GM12874 (cell line): Measurements from ENCODE around the gene KCNK16.

ENCODE experiments used
- CTCF ChIP-seq: IDR thresholded peaks from 2 replicates; pipeline ENCODE4 v1.5.1; 2011; ENCODE audit warnings: low read depth, mild to moderate bottlenecking, control low read depth, low read length, moderate library complexity; ENCODE audit not compliant: insufficient read depth

Gene KCNK16

GRCh38 chr6:39314273-39314795 is 8.2 kb downstream of the KCNK16 start, which contains the start of gene KCNK17:
TSS of gene KCNK17 (minus strand) at chr6:39314419. CDS start at chr6:39314320, 99 bp downstream.
- TF ChIP-seq CTCF: no peak

DNA sequence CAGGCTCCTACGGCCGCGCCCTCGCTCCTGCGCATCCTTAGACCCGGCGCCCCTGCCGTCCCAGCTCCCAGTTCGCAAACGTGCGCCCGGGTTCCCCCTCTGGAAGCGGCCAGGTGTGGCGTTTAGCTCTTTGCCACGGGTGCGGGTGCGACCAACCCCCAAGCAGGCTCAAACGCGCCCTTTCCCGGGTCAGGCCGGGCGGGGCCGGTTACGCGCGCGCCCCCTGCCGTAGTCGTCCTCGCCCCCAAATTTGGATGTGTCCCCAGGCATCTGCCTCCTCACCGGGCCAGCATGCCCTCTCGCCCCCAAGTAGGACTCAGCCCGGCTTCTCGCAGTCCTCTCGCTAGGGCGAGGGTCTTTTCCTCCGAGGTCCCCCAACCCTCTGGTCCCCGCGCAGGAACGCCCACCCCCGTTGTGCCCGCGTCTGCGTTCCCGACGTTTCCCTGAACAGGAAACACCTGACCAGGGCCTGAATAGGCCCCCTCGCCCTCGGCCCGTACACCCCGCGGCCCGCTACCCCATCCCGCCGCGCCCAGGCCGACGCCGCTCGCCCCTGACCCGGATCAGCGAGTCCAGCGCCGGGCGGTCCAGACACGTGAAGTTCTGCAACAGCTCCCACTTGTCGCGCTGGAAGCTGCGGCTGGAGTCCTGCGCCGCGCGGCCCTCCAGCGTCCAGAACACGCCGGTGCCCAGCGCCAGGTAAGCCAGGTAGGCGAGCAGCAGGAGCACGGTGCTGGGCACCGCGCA is 8.8 kb downstream of the KCNK16 start:
- no peak for TF ChIP-seq CTCF

DNA sequence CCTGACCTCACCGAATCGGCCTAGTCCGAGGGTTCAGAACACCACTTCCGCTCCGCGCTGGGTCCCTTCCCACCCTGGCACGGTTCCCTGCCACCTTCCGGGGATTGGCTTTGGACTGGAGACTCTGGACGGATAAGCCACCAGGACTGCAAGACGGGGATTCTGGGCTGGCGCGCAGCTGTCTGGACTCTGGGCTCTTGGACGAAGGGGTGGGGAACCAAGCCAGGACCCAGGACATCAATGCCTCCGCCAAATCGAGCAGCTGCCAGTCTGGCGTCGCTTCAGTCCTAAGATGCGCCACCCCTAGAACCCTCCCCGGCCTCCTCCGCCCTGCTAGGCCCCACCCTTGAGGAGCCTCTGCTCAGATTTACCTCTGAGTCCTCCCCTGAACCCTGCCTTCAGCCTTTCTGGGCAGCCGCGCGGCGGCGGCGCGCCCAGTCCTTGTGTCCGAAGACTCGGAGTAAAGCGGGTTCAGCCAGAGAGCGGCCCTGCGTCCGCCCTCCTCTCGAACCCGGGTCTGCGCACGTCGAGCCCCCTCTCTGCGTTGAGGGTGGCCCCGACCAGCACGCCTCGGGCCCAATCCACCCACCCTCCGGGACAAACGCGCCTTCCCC is 9.5 kb downstream of the KCNK16 start:
- TF ChIP-seq CTCF: no peak

DNA sequence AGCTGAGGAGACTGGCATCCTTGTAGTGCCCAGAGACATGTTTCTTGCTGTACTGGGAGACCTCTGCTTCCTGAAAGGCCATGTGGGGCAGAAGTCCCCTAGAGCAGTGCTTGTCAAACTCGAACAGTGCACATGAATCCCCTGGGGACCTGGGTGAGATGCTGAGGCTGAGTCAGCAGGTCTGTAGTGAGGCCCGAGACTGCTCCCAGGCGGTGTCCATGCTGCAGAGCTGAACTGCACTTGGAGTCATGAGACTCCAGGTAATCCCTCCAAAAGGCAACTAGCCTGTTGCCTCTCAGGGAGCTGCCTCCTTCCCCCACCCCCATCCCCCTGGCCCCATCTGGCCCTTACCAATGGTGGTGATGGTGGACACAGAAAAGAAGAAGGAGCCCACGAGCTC is 12.0 kb downstream of the KCNK16 start:
- TF ChIP-seq CTCF: no peak

DNA sequence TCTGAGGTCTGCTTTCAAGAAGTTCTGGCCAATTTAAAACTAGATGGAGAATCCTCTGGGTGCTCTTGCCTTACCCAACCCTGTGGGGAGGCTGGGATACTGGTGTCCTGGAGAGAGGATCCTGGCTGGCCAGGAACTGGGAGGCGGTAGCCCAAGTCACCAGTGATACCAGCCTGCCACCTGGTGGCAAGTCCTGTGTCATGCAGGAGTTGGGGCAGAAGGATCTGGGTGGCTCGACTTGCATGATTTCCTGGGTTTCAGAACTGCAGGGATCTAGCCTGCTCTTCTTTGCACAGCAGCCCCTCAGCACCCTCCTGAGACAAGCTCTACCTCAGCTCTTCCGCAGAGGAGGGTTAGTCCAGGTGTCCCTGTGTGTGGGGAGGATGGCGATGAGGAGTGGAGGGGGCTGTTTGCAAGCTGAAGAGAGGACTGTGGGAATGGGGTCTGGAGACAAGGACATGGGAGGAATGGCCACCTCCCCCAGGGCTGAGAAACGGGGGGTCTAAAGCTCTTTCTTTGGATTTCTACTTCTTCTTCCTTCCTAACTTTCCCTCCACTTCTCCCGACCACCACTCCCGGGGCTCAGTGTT is 12.5 kb downstream of the KCNK16 start:
- TF ChIP-seq CTCF: peak; percentile 88

GRCh38 chr6:39307462-39307861 is 15.0 kb downstream of the KCNK16 start:
- no peak for TF ChIP-seq CTCF

DNA sequence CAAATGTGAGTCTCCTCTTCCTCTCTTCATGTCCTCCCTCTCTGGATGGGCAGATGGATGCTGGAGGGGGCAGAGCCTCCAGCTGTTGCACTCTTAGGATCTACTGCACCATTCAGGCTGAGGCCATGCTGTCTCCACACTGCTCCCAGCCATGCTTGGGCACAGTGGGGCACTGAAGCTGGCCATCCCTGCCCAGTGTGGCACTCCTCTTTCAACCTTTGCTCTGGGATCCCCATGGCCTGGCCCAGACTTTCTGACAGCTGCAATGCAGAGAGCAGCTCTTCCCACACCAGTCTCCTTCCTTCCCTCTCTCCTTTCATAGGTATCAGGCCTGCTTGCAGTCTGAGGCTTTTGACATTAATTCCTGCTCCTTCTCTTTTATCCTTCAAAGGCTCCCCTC is 17.6 kb downstream of the KCNK16 start:
- TF ChIP-seq CTCF: no peak
